Upper lobe of right lung (tissue), 1 donor: ENCODE data around the gene AKT3. TPM values are rescaled to one million over a fixed set of nuclear protein-coding genes. Genes with fewer than 3 reads are reported as not detected.
A peak's percentile ranks its signal among the peaks of the same experiment; 100 is the strongest.

ENCODE experiments used
- ATAC-seq: fragments of 200-7000 bp; cut with Tn5 transposase; one replicate; pipeline ENCODE4 v1.9.1; 2020; ENCODE audit warnings: mild to moderate bottlenecking, moderate library complexity
- DNase-seq: peaks from one replicate; pipeline ENCODE4 v3.0.0-alpha.2; 2020
- H3K27ac ChIP-seq: fragments of 200-600 bp; one replicate; pipeline ENCODE4 v1.8.0; 2022
- H3K27me3 ChIP-seq: fragments of 200-600 bp; one replicate; pipeline ENCODE4 v1.8.0; 2022; ENCODE audit warnings: mild to moderate bottlenecking
- H3K36me3 ChIP-seq: fragments of 200-600 bp; one replicate; pipeline ENCODE4 v1.8.0; 2022
- H3K4me1 ChIP-seq: fragments of 200-600 bp; one replicate; pipeline ENCODE4 v1.8.0; 2022
- H3K4me3 ChIP-seq: fragments of 200-600 bp; one replicate; pipeline ENCODE4 v1.8.0; 2022; ENCODE audit warnings: mild to moderate bottlenecking
- H3K9me3 ChIP-seq: fragments of 200-600 bp; one replicate; pipeline ENCODE4 v1.8.0; 2022
- intact Hi-C: fragments of 100-400 bp; cut with DNase I; formaldehyde crosslinking; loops from one replicate; pipeline ENCODE4 v1.11.0; 2022
- total RNA-seq: library from RNA; stranded (reverse); fragmentation: NEBNext Ultra II Directional; extraction: Animal tissue kit (Norgen Biotek cat#: 25700); gene quantifications from one replicate; pipeline ENCODE4 v1.2.1, GENCODE V29; 2021
- TF ChIP-seq, protein P1 (sequence below): fragments of 200-600 bp; IDR thresholded peaks from one replicate; pipeline ENCODE4 v1.8.0; 2022; ENCODE audit warnings: antibody characterized with exemption
- donor health status: DM: no; HTN: yes; CAD: no; lungs with severe emphysema.

AKT3 gene
- total RNA-seq, 1 donor from 2014 or later = 64.6 TPM

DNA sequence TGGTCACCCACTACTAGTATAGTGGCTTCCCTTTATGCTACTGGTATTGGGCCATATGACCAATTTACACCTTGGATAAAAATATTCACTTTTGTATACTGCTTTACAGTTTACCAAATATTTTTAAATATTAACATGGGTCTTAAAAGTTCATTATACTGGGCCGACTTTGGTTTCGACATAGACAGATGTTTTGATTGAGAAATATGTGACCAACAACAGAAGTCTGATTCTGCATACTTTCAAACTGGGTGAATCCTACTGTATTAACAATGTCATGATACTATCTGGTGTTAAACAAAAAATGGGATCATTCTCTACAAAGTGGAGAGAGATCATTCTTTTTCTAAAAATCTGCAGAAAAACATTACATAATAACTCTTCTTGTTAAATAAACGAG lies 134.8 kb downstream of the AKT3 start:
- H3K4me1 ChIP-seq = no peaks in the 10 kb centered on the region
- TF ChIP-seq, protein P1, sequence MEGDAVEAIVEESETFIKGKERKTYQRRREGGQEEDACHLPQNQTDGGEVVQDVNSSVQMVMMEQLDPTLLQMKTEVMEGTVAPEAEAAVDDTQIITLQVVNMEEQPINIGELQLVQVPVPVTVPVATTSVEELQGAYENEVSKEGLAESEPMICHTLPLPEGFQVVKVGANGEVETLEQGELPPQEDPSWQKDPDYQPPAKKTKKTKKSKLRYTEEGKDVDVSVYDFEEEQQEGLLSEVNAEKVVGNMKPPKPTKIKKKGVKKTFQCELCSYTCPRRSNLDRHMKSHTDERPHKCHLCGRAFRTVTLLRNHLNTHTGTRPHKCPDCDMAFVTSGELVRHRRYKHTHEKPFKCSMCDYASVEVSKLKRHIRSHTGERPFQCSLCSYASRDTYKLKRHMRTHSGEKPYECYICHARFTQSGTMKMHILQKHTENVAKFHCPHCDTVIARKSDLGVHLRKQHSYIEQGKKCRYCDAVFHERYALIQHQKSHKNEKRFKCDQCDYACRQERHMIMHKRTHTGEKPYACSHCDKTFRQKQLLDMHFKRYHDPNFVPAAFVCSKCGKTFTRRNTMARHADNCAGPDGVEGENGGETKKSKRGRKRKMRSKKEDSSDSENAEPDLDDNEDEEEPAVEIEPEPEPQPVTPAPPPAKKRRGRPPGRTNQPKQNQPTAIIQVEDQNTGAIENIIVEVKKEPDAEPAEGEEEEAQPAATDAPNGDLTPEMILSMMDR = no peak
- DNase-seq (no peak), ATAC-seq (no peak)
- no peak overlapping the region for H3K27ac ChIP-seq
- no peaks in the 10 kb centered on the region for H3K27me3 ChIP-seq
- no peaks in the 10 kb centered on the region for H3K36me3 ChIP-seq
- H3K9me3 ChIP-seq = no peaks in the 10 kb centered on the region
- no peak overlapping the region for H3K4me3 ChIP-seq
- intact Hi-C loops = no loop called here

DNA sequence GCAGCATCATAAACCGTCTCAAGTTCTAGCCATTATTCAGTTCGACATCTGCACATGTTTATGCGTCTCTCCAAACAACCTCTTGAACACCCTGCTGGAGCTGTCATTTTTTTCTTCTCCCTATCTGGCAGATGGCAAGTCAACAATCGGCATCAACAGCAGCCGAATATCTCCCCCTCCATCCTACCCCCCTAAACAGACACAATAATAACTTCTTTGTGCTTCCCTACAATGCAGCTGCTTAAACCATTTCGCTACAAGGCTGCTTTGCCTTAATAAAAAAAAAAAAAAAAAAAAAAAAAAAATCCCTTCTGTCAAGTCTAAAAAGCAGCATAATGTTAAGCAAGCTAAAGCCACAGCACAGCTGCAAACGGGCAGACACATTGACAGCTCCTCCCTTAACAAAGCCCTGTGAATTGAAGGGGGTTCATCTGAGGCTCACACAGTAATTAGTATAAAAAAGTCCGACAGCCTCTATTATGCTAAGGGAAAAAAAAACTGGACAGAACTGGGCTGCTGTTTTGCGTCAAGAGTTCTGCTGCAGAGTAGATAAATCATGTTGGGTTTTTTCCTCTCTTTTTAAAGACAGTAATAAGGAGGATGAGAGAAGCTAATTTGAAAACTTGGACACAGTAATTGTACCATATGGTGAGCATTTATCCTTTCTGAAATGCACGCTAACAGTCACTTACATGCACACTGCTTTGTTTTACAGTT lies 136.4 kb downstream of the AKT3 start:
- H3K36me3 ChIP-seq = no peaks in the 10 kb centered on the region
- no peaks in the 10 kb centered on the region for H3K4me1 ChIP-seq
- DNase-seq (no peak), ATAC-seq (no peak)
- H3K27ac ChIP-seq = no peak overlapping the region
- no peaks in the 10 kb centered on the region for H3K27me3 ChIP-seq
- no peak overlapping the region for H3K4me3 ChIP-seq
- intact Hi-C loops = no loop called here
- H3K9me3 ChIP-seq = no peaks in the 10 kb centered on the region
- TF ChIP-seq, protein P1 = no peak

DNA sequence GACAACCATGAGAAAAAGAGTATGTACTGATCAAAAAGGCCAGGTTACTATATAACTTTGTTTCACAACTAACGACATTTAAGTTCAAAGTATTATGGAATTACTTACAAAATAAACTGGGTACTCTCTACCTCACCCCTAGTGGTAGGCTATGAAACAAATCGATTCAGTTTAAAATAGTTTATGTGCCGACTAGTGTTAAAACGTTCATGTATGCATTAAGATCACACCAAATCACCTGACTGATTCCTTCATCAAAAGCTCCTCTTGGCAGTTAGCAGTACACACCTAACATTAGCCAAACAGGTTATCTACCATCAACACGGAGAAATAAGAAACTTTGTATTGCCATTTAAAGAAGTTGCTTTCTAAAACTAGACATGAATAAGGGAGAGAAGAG lies 137.1 kb downstream of the AKT3 start:
- Histone ChIP-seq H3K27me3 (no peaks in the 10 kb centered on the region), H3K9me3 (no peaks in the 10 kb centered on the region), H3K27ac (no peak overlapping the region), H3K36me3 (no peaks in the 10 kb centered on the region), H3K4me3 (no peak overlapping the region), H3K4me1 (no peaks in the 10 kb centered on the region)
- DNase-seq (no peak), ATAC-seq (no peak)
- intact Hi-C loops = no loop called here
- TF ChIP-seq, protein P1 = peak; percentile 19

DNA sequence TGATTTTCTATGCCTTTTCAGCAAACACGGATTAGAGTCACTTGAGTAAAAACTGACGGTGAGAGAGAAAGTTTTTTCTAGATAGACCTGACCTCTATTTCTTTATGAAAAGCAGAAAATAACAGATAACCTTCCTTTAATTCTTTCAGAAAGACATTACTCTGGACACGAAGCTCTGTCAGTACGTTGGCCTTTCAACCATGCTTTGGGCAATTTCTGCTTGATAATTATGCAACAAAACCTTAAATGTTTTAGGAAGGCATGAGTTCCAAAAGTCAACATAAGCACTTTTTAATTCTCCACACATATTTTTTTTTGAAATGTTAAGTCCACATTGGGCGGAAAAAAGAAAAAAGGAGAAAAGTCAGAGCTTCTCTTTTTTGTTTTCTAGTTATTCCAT lies 137.8 kb downstream of the AKT3 start:
- H3K27me3 ChIP-seq = no peaks in the 10 kb centered on the region
- H3K9me3 ChIP-seq = no peaks in the 10 kb centered on the region
- DNase-seq (no peak), ATAC-seq (no peak)
- no peaks in the 10 kb centered on the region for H3K4me1 ChIP-seq
- H3K27ac ChIP-seq = no peak overlapping the region
- H3K4me3 ChIP-seq = no peak overlapping the region
- TF ChIP-seq, protein P1 = no peak
- intact Hi-C loops = no loop called here
- no peaks in the 10 kb centered on the region for H3K36me3 ChIP-seq

DNA sequence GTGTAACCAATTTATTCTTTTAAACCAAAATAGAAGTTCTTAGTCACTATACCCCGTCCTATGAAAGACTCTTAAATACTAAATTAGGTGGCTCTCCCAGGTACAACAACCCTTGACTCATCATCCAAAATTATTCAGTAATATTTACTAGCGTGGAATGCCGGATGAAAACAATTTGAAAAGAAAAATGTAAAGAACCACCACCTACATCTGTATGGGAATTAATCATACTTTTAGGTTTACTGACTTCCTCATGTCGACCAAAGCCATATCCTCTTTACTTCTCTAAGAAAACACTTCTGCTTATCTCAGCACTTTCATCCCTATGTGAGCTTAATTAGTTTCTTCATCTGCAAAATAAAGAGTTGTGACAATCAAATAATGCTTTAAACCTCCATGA lies 139.6 kb downstream of the AKT3 start:
- intact Hi-C loops = no loop called here
- H3K36me3 ChIP-seq = no peaks in the 10 kb centered on the region
- H3K27ac ChIP-seq = no peak overlapping the region
- H3K4me1 ChIP-seq = no peaks in the 10 kb centered on the region
- ATAC-seq = no peak
- TF ChIP-seq, protein P1 = no peak
- H3K27me3 ChIP-seq = no peaks in the 10 kb centered on the region
- no peak for DNase-seq
- no peak overlapping the region for H3K4me3 ChIP-seq
- no peaks in the 10 kb centered on the region for H3K9me3 ChIP-seq

DNA sequence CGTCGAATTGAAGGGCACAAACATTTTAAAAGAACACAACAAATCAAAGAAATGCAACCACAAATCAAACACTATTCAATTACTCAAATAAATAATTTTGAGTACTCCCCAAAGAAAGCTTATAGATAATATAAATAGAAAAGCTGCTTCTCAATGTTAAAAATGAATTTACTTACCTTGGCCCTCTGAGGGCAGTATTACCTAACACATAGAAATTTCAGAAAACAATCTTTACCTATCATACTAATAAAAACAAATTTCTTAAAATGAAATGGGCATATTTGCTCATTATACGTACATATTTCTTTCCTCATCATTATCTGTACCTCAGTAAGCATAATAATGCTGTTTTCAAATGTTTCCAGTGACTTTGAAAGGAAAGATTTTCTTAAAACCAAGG lies 141.8 kb downstream of the AKT3 start:
- Histone ChIP-seq H3K4me1 (no peaks in the 10 kb centered on the region), H3K4me3 (no peak overlapping the region), H3K27ac (no peak overlapping the region), H3K9me3 (no peaks in the 10 kb centered on the region), H3K36me3 (no peaks in the 10 kb centered on the region), H3K27me3 (no peaks in the 10 kb centered on the region)
- intact Hi-C loops = no loop called here
- TF ChIP-seq, protein P1 = peak; percentile 25
- no peak for DNase-seq
- no peak for ATAC-seq
